K562 (cell line): ENCODE results near the gene HAGHL. TPM values are rescaled to one million over a fixed set of nuclear protein-coding genes. Genes with fewer than 3 reads are reported as not detected.

Source experiments
- GTF2B ChIP-seq: IDR thresholded peaks from 2 replicates; pipeline ENCODE4 v1.6.1; 2011; ENCODE audit not compliant: insufficient read length; ENCODE audit errors: extremely low read depth
- HDAC6 ChIP-seq: IDR thresholded peaks from 2 replicates; pipeline ENCODE4 v1.6.1; 2012; ENCODE audit warnings: low read depth, mild to moderate bottlenecking, control low read depth, inconsistent platforms, low read length, moderate library complexity
- HNRNPH1 ChIP-seq: fragments of 200-400 bp; formaldehyde crosslinking; optimal IDR thresholded peaks from 2 replicates; pipeline ENCODE3; 2017; ENCODE audit warnings: low read depth, mild to moderate bottlenecking, low read length, moderate library complexity
- SPI1 ChIP-seq: IDR thresholded peaks from 2 replicates; pipeline ENCODE4 v1.6.1; 2011; ENCODE audit warnings: low read depth, low read length, control low read depth, borderline replicate concordance
- polyA plus RNA-seq, 8 experiments: library from polyadenylated mRNA; depleted of rRNA in 4 of 8; stranded (reverse) in 5 of 8; unstranded in 3 of 8; fragments of >200 nt; fragmentation: Nextera tagmentation in 2 of 8; fragmentation: Illumina TruSeq in 1 of 8; extraction: Ambion mirVana in 2 of 8; extraction: Trizol in 1 of 8; gene quantifications; 2 replicates each; pipeline versions ENCODE4 v1.2.1 to v1.2.3, GENCODE V29; 2011 to 2014; ENCODE audit warnings: inconsistent platforms in 1 of 8, missing spikeins in 1 of 8
- total RNA-seq, 7 experiments: library from RNA; depleted of rRNA in 6 of 7; stranded (reverse); fragments of >200 nt in 6 of 7; fragmentation: Illumina TruSeq in 2 of 7; extraction: Trizol in 2 of 7; gene quantifications; 2 replicates each; pipeline versions ENCODE4 v1.2.1 to v1.2.3, GENCODE V29; 2011 to 2021; ENCODE audit warnings: low replicate concordance in 1 of 7
- TF ChIP-seq, protein P1 (sequence below): fragments of 250-450 bp; sonication (Bioruptor Pico); IDR thresholded peaks from 2 replicates; pipeline ENCODE4 v1.4.0; 2020; ENCODE audit warnings: mild to moderate bottlenecking, moderate library complexity, borderline replicate concordance

The HAGHL gene
- total and polyA plus RNA-seq, 9 of the 15 experiments (the other 6 are each of a cell fraction or from before 2014, with no cell fraction given), result 0.31 to 83.4 (median 20.7) TPM

- TF ChIP-seq, protein P1, sequence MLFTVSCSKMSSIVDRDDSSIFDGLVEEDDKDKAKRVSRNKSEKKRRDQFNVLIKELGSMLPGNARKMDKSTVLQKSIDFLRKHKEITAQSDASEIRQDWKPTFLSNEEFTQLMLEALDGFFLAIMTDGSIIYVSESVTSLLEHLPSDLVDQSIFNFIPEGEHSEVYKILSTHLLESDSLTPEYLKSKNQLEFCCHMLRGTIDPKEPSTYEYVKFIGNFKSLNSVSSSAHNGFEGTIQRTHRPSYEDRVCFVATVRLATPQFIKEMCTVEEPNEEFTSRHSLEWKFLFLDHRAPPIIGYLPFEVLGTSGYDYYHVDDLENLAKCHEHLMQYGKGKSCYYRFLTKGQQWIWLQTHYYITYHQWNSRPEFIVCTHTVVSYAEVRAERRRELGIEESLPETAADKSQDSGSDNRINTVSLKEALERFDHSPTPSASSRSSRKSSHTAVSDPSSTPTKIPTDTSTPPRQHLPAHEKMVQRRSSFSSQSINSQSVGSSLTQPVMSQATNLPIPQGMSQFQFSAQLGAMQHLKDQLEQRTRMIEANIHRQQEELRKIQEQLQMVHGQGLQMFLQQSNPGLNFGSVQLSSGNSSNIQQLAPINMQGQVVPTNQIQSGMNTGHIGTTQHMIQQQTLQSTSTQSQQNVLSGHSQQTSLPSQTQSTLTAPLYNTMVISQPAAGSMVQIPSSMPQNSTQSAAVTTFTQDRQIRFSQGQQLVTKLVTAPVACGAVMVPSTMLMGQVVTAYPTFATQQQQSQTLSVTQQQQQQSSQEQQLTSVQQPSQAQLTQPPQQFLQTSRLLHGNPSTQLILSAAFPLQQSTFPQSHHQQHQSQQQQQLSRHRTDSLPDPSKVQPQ (CRISPR knock-in tag), result peak; percentile 89; the same call in 1 of the 2 replicates
- TF ChIP-seq SPI1 (no peak), HDAC6 (no peak), HNRNPH1 (no peak), GTF2B (no peak)
These were observed 1.4 kb downstream of the HAGHL start (continued) for GRCh38 chr16:728131-728889.
